ENCODE results near the gene SMIM28. TPM values are rescaled to one million over a fixed set of nuclear protein-coding genes. Genes with fewer than 3 reads are reported as not detected.

The SMIM28 gene
- total RNA-seq (not detected in 2 replicates), polyA plus RNA-seq (not detected in 2 replicates), polyA minus RNA-seq (ENCODE audit: low replicate concordance) (not detected in 2 replicates)
- not detected in 2 replicates for polyA plus RNA-seq (2012)

- Histone ChIP-seq H2AFZ (ENCODE audit: low read length) (no peak within 1 kb of the TSS), H3K9me3 (ENCODE audit: control insufficient read depth, insufficient read depth, low read depth, low read length) (no peaks in the 10 kb centered on the region), H3K27ac (ENCODE audit: insufficient read depth, low read length) (no peak within 1 kb of the TSS), H3K4me3 (replicated peaks in 1 of 4; ENCODE audit: control extremely low read depth in 1 of 4, insufficient read depth in 1 of 4, low read depth in 3 of 4, low read length in 4 of 4) (no peak within 1 kb of the TSS), H3K4me1 (ENCODE audit: control insufficient read depth, extremely low read depth, insufficient read depth, low read length) (no peaks in the 10 kb centered on the region), H3K9ac (ENCODE audit: insufficient read depth, low read length) (no peak within 1 kb of the TSS), H3K79me2 (ENCODE audit: control insufficient read depth, insufficient read depth, low read length) (no peaks in the 10 kb centered on the region), H4K20me1 (ENCODE audit: control insufficient read depth, extremely low read depth, insufficient read depth, low read length) (no peaks in the 10 kb centered on the region), H3K36me3 (ENCODE audit: control insufficient read depth, insufficient read depth, low read length) (no peaks in the 10 kb centered on the region), H3K27me3 (ENCODE audit: control insufficient read depth, insufficient read depth, low read length) (no peaks in the 10 kb centered on the region), H3K4me2 (ENCODE audit: extremely low read depth, insufficient read depth, low read length) (no peak within 1 kb of the TSS)
- DNase-seq (ENCODE audit: low read depth in 2 of 2): no peak
- TF ChIP-seq, protein P1, sequence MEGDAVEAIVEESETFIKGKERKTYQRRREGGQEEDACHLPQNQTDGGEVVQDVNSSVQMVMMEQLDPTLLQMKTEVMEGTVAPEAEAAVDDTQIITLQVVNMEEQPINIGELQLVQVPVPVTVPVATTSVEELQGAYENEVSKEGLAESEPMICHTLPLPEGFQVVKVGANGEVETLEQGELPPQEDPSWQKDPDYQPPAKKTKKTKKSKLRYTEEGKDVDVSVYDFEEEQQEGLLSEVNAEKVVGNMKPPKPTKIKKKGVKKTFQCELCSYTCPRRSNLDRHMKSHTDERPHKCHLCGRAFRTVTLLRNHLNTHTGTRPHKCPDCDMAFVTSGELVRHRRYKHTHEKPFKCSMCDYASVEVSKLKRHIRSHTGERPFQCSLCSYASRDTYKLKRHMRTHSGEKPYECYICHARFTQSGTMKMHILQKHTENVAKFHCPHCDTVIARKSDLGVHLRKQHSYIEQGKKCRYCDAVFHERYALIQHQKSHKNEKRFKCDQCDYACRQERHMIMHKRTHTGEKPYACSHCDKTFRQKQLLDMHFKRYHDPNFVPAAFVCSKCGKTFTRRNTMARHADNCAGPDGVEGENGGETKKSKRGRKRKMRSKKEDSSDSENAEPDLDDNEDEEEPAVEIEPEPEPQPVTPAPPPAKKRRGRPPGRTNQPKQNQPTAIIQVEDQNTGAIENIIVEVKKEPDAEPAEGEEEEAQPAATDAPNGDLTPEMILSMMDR (conservative IDR thresholded peaks at IDR 0.05 in 1 of 2, IDR thresholded peaks at IDR 0.05 in 1 of 2; ENCODE audit: low read depth in 1 of 2, low read length in 2 of 2): no peak
- no peak for TF ChIP-seq EZH2 (IDR thresholded peaks at IDR 0.05; ENCODE audit: low read length, missing control alignments)
Measured at GRCh38 chr6:138377844-138378243, at the start of gene SMIM28. TSS of gene SMIM28 (plus strand) at chr6:138377905. CDS start at chr6:138378073, 168 bp downstream.

- no peaks in the 10 kb centered on the region for H3K4me1 ChIP-seq (ENCODE audit: control insufficient read depth, extremely low read depth, insufficient read depth, low read length)
- peak in 1 of 2 donors; percentile 19 for DNase-seq (ENCODE audit: low read depth in 2 of 2)
- H3K79me2 ChIP-seq (ENCODE audit: control insufficient read depth, insufficient read depth, low read length): no peaks in the 10 kb centered on the region
- H3K36me3 ChIP-seq (ENCODE audit: control insufficient read depth, insufficient read depth, low read length): no peaks in the 10 kb centered on the region
- H3K4me2 ChIP-seq (ENCODE audit: extremely low read depth, insufficient read depth, low read length): no peak overlapping the region
- H3K27me3 ChIP-seq (ENCODE audit: control insufficient read depth, insufficient read depth, low read length): no peaks in the 10 kb centered on the region
- TF ChIP-seq, protein P1 (conservative IDR thresholded peaks at IDR 0.05 in 1 of 2, IDR thresholded peaks at IDR 0.05 in 1 of 2; ENCODE audit: low read depth in 1 of 2, low read length in 2 of 2): no peak
- no peak for TF ChIP-seq EZH2 (IDR thresholded peaks at IDR 0.05; ENCODE audit: low read length, missing control alignments)
- H4K20me1 ChIP-seq (ENCODE audit: control insufficient read depth, extremely low read depth, insufficient read depth, low read length): no peaks in the 10 kb centered on the region
- no peak overlapping the region for H3K9ac ChIP-seq (ENCODE audit: insufficient read depth, low read length)
- H3K4me3 ChIP-seq (replicated peaks in 1 of 4; ENCODE audit: control extremely low read depth in 1 of 4, insufficient read depth in 1 of 4, low read depth in 3 of 4, low read length in 4 of 4): no peak overlapping the region
- H2AFZ ChIP-seq (ENCODE audit: low read length): no peak overlapping the region
- no peaks in the 10 kb centered on the region for H3K9me3 ChIP-seq (ENCODE audit: control insufficient read depth, insufficient read depth, low read depth, low read length)
- H3K27ac ChIP-seq (ENCODE audit: insufficient read depth, low read length): no peak overlapping the region
Measured at GRCh38 chr6:138328210-138328609, 49.5 kb upstream of the SMIM28 start.

DNA sequence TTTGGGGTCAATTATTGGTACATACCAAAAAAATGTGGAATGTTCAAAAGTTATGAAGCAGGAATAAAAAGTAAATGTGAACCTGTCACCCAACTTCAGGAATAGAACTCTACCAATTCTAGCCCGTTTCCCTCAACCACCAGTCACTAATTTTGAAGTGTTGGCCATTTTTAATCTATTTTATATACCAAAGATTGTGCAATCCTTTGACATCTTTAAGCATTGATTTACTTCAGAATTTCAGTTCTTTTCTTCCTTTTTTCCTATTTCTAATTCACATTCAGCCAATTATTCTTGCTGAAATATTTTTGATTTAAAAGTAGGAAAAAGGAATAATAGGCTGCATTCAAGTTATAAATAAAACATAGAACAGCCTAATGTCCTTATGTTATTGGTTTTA is 46.9 kb upstream of the SMIM28 start:
- H3K4me2 ChIP-seq (ENCODE audit: extremely low read depth, insufficient read depth, low read length): no peak overlapping the region
- H3K36me3 ChIP-seq (ENCODE audit: control insufficient read depth, insufficient read depth, low read length): no peaks in the 10 kb centered on the region
- H3K9ac ChIP-seq (ENCODE audit: insufficient read depth, low read length): no peak overlapping the region
- H3K79me2 ChIP-seq (ENCODE audit: control insufficient read depth, insufficient read depth, low read length): no peaks in the 10 kb centered on the region
- no peak overlapping the region for H3K27ac ChIP-seq (ENCODE audit: insufficient read depth, low read length)
- no peak for DNase-seq (ENCODE audit: low read depth in 2 of 2)
- no peaks in the 10 kb centered on the region for H3K9me3 ChIP-seq (ENCODE audit: control insufficient read depth, insufficient read depth, low read depth, low read length)
- H2AFZ ChIP-seq (ENCODE audit: low read length): no peak overlapping the region
- no peaks in the 10 kb centered on the region for H4K20me1 ChIP-seq (ENCODE audit: control insufficient read depth, extremely low read depth, insufficient read depth, low read length)
- no peaks in the 10 kb centered on the region for H3K27me3 ChIP-seq (ENCODE audit: control insufficient read depth, insufficient read depth, low read length)
- no peak overlapping the region for H3K4me3 ChIP-seq (replicated peaks in 1 of 4; ENCODE audit: control extremely low read depth in 1 of 4, insufficient read depth in 1 of 4, low read depth in 3 of 4, low read length in 4 of 4)
- no peaks in the 10 kb centered on the region for H3K4me1 ChIP-seq (ENCODE audit: control insufficient read depth, extremely low read depth, insufficient read depth, low read length)
- TF ChIP-seq EZH2 (IDR thresholded peaks at IDR 0.05; ENCODE audit: low read length, missing control alignments): no peak
- TF ChIP-seq, protein P1 (conservative IDR thresholded peaks at IDR 0.05 in 1 of 2, IDR thresholded peaks at IDR 0.05 in 1 of 2; ENCODE audit: low read depth in 1 of 2, low read length in 2 of 2): no peak

Measured in fibroblast of lung (primary cell).